RWPE2 (cell line): Measurements from ENCODE around the gene PLVAP.

Source experiments
- ATAC-seq: fragments of 200-7000 bp; cut with Tn5 transposase; 3 replicates; pipeline ENCODE4 v1.9.1; 2021; ENCODE audit warnings: low read depth
- DNase-seq: peaks from one replicate; pipeline ENCODE4 v3.0.0-alpha.2; 2020; ENCODE audit warnings: low spot score
- H3K27ac ChIP-seq: fragments of 450-650 bp; 2 replicates; pipeline ENCODE4 v1.5.1; 2017; ENCODE audit warnings: mild to moderate bottlenecking; ENCODE audit not compliant: poor library complexity, severe bottlenecking
- H3K27me3 ChIP-seq: fragments of 250-450 bp; sonication (Bioruptor Pico); 2 replicates; pipeline ENCODE4 v1.5.1; 2021; ENCODE audit warnings: mild to moderate bottlenecking, moderate library complexity; ENCODE audit not compliant: insufficient read depth, poor library complexity, severe bottlenecking
- H3K36me3 ChIP-seq: fragments of 250-450 bp; sonication (Bioruptor Pico); 2 replicates; pipeline ENCODE4 v1.5.1; 2020; ENCODE audit warnings: low read depth, mild to moderate bottlenecking, moderate library complexity
- H3K4me1 ChIP-seq: fragments of 250-450 bp; sonication (Bioruptor Pico); 2 replicates; pipeline ENCODE4 v1.5.1; 2021; ENCODE audit warnings: mild to moderate bottlenecking, moderate library complexity; ENCODE audit not compliant: insufficient read depth, poor library complexity, severe bottlenecking
- H3K4me3 ChIP-seq: fragments of 250-450 bp; sonication (Bioruptor Pico); 2 replicates; pipeline ENCODE4 v1.5.1; 2021; ENCODE audit warnings: mild to moderate bottlenecking, moderate library complexity; ENCODE audit not compliant: severe bottlenecking
- H3K9me3 ChIP-seq: fragments of 250-450 bp; sonication (Bioruptor Pico); 2 replicates; pipeline ENCODE4 v1.5.1; 2021; ENCODE audit warnings: mild to moderate bottlenecking, moderate library complexity; ENCODE audit not compliant: severe bottlenecking
- CTCF ChIP-seq: fragments of 450-650 bp; IDR thresholded peaks from one replicate; pipeline ENCODE4 v1.5.1; 2017; ENCODE audit warnings: mild to moderate bottlenecking, moderate library complexity; ENCODE audit not compliant: poor library complexity, severe bottlenecking

The PLVAP gene

GRCh38 chr19:17319473-17320238, 57.5 kb downstream of the PLVAP start:
- peaks cover 9% of the 10 kb centered on the region for H3K4me1 ChIP-seq
- no peak for DNase-seq
- no peak overlapping the region for H3K27ac ChIP-seq
- H3K36me3 ChIP-seq = peaks cover 54% of the 10 kb centered on the region
- ATAC-seq = no peak
- no peak overlapping the region for H3K4me3 ChIP-seq
- H3K27me3 ChIP-seq = no peaks in the 10 kb centered on the region
- H3K9me3 ChIP-seq = no peaks in the 10 kb centered on the region
- no peak for TF ChIP-seq CTCF

- peaks cover 61% of the 10 kb centered on the region for H3K36me3 ChIP-seq
- H3K4me3 ChIP-seq = no peak overlapping the region
- TF ChIP-seq CTCF = no peak
- H3K27ac ChIP-seq = no peak overlapping the region
- H3K4me1 ChIP-seq = peaks cover 9% of the 10 kb centered on the region
- DNase-seq = no peak
- H3K9me3 ChIP-seq = no peaks in the 10 kb centered on the region
- ATAC-seq = no peak
- no peaks in the 10 kb centered on the region for H3K27me3 ChIP-seq
Measured at GRCh38 chr19:17318966-17319365, 58.2 kb downstream of the PLVAP start.

GRCh38 chr19:17314007-17314593, 63.0 kb downstream of the PLVAP start:
- no peak for DNase-seq
- no peak for ATAC-seq
- Histone ChIP-seq H3K36me3 (peaks cover 53% of the 10 kb centered on the region), H3K4me1 (peaks cover 18% of the 10 kb centered on the region), H3K4me3 (no peak overlapping the region), H3K9me3 (no peaks in the 10 kb centered on the region), H3K27ac (no peak overlapping the region), H3K27me3 (no peaks in the 10 kb centered on the region)
- TF ChIP-seq CTCF = no peak

- Histone ChIP-seq H3K36me3 (peaks cover 39% of the 10 kb centered on the region), H3K4me3 (no peak overlapping the region), H3K27me3 (no peaks in the 10 kb centered on the region), H3K4me1 (peaks cover 13% of the 10 kb centered on the region), H3K9me3 (no peaks in the 10 kb centered on the region), H3K27ac (peak overlapping the region; percentile 66)
- DNase-seq = no peak
- no peak for TF ChIP-seq CTCF
- no peak for ATAC-seq
Measured at GRCh38 chr19:17312189-17313113, 64.7 kb downstream of the PLVAP start.
